Endothelial cell of umbilical vein (primary cell): ENCODE measurements around the gene SDHA. TPM values are rescaled to one million over a fixed set of nuclear protein-coding genes. Genes with fewer than 3 reads are reported as not detected.

ENCODE experiments used
- BruUV-seq: library from RNA; stranded (reverse); fragments of 400-500 nt; replicated peaks from 2 replicates; lab custom pipeline; 2021; lab: Mats Ljungman, UMichigan
- CTCF ChIA-PET: fragments of 300-600, 350-600 bp; sonication (Branson Sonifier 250); formaldehyde crosslinking; loops from one replicate; lab custom pipeline; 2021; ENCODE audit warnings: antibody characterized with exemption, inconsistent platforms; lab: Charles Lee
- POLR2A ChIA-PET: fragments of 300-600, 350-600 bp; sonication (Branson Sonifier 250); formaldehyde crosslinking; loops from one replicate; lab custom pipeline; 2021; ENCODE audit warnings: antibody characterized with exemption, inconsistent platforms; lab: Charles Lee
- DNase-seq: peaks from one replicate; pipeline ENCODE4 v3.0.0-alpha.2; 2011; ENCODE audit warnings: low read depth, low spot score
- FAIRE-seq: peaks from 2 replicates; lab custom pipeline; 2011; peaks lifted over from hg19 to GRCh38; lab: Jason Lieb, UNC
- H2AFZ ChIP-seq: 2 replicates; pipeline ENCODE4 v1.6.0; 2012; ENCODE audit warnings: low read depth, low read length, control low read depth, inconsistent platforms
- H3K27ac ChIP-seq: 2 replicates; pipeline ENCODE4 v1.5.1; 2011; ENCODE audit warnings: low read depth, mild to moderate bottlenecking, control low read depth, low read length, moderate library complexity; ENCODE audit not compliant: insufficient read depth
- H3K27me3 ChIP-seq, 2 experiments: 2 replicates each; pipeline versions ENCODE4 v1.6.0 to v1.6.1; 2011; ENCODE audit warnings: low read length in 2 of 2, mixed read lengths in 1 of 2; ENCODE audit not compliant: control insufficient read depth in 2 of 2, insufficient read depth in 2 of 2
- H3K36me3 ChIP-seq, 2 experiments: 2 replicates in 1 of 2; 3 replicates in 1 of 2; pipeline ENCODE4 v1.5.1; 2011; ENCODE audit warnings: low read length in 2 of 2, mild to moderate bottlenecking in 1 of 2, moderate library complexity in 1 of 2; ENCODE audit not compliant: control insufficient read depth in 2 of 2, insufficient read depth in 2 of 2; ENCODE audit errors: extremely low read depth in 1 of 2
- H3K4me1 ChIP-seq: 3 replicates; pipeline ENCODE4 v1.5.1; 2011; ENCODE audit warnings: mild to moderate bottlenecking, low read length; ENCODE audit not compliant: control insufficient read depth, insufficient read depth; ENCODE audit errors: extremely low read depth
- H3K4me2 ChIP-seq: 2 replicates; pipeline ENCODE4 v1.6.1; 2011; ENCODE audit warnings: low read length, control low read depth, mixed read lengths; ENCODE audit not compliant: insufficient read depth
- H3K4me3 ChIP-seq, 3 experiments: fragments of 200-600 bp in 1 of 3; sonication (generic), shearing (Covaris generic) in 1 of 3; replicated peaks in 1 of 3; 2 replicates each; pipeline ENCODE4 v1.5.1; 2011 to 2016; ENCODE audit warnings: control low read depth in 3 of 3, low read length in 3 of 3, mild to moderate bottlenecking in 2 of 3, inconsistent platforms in 1 of 3, low read depth in 1 of 3, moderate library complexity in 1 of 3; ENCODE audit not compliant: insufficient read depth in 1 of 3
- H3K79me2 ChIP-seq: 2 replicates; pipeline ENCODE4 v1.6.0; 2012; ENCODE audit warnings: low read length, inconsistent platforms; ENCODE audit not compliant: control insufficient read depth, insufficient read depth
- H3K9ac ChIP-seq: replicated peaks from 2 replicates; pipeline ENCODE3; 2011; ENCODE audit warnings: low read length, control low read depth; ENCODE audit not compliant: insufficient read depth; ENCODE audit errors: extremely low read depth
- H3K9me1 ChIP-seq: replicated peaks from 3 replicates; pipeline ENCODE4 v1.6.0; 2011; ENCODE audit warnings: mild to moderate bottlenecking, low read length; ENCODE audit not compliant: control insufficient read depth, insufficient read depth; ENCODE audit errors: extremely low read depth
- H3K9me3 ChIP-seq: replicated peaks from 2 replicates; pipeline ENCODE4 v1.5.1; 2012; ENCODE audit warnings: low read length, inconsistent platforms; ENCODE audit not compliant: control insufficient read depth, insufficient read depth
- H4K20me1 ChIP-seq: replicated peaks from 2 replicates; pipeline ENCODE3; 2011; ENCODE audit warnings: mild to moderate bottlenecking, low read length; ENCODE audit not compliant: control insufficient read depth, insufficient read depth; ENCODE audit errors: extremely low read depth
- EZH2 ChIP-seq: IDR thresholded peaks from 2 replicates; pipeline ENCODE4 v1.6.1; 2012; ENCODE audit warnings: borderline replicate concordance, low read depth, mild to moderate bottlenecking, moderate library complexity, low read length, inconsistent platforms; ENCODE audit not compliant: severe bottlenecking
- FOS ChIP-seq: IDR thresholded peaks from 2 replicates; pipeline ENCODE4 v1.6.1; 2011; ENCODE audit warnings: mild to moderate bottlenecking, low read length, moderate library complexity, borderline replicate concordance; ENCODE audit not compliant: insufficient read depth
- GATA2 ChIP-seq: IDR thresholded peaks from 2 replicates; pipeline ENCODE4 v1.7.0; 2011; ENCODE audit warnings: low read depth, mild to moderate bottlenecking, moderate library complexity, mixed read lengths, low read length; ENCODE audit not compliant: insufficient read length, insufficient read depth
- JUN ChIP-seq: IDR thresholded peaks from 2 replicates; pipeline ENCODE4 v1.6.1; 2011; ENCODE audit warnings: borderline replicate concordance, low read depth; ENCODE audit not compliant: insufficient read length, insufficient read depth
- MYC ChIP-seq: IDR thresholded peaks from one replicate; pipeline ENCODE4 v1.6.1; 2011; ENCODE audit warnings: mild to moderate bottlenecking, low read depth, low read length
- POLR2A ChIP-seq: IDR thresholded peaks from 2 replicates; pipeline ENCODE4 v1.6.1; 2012; ENCODE audit warnings: low read depth, mild to moderate bottlenecking, control low read depth, low read length
- POLR2AphosphoS5 ChIP-seq: IDR thresholded peaks from 2 replicates; pipeline ENCODE4 v1.6.1; 2012; ENCODE audit warnings: low read depth, mild to moderate bottlenecking, control low read depth, low read length, moderate library complexity; ENCODE audit not compliant: insufficient read depth
- dilution Hi-C: fragments of 300-500 bp; cut with MboI; formaldehyde crosslinking; loops from one replicate; pipeline ENCODE4 v1.15.0; 2019; ENCODE audit warnings: low sequenced_read_pairs; ENCODE audit not compliant: extremely low pct_ligation_motif_present
- intact Hi-C: fragments of 100-400 bp; cut with micrococcal nuclease; formaldehyde crosslinking; loops from one replicate; pipeline ENCODE4 v1.10.0; 2022
- polyA plus RNA-seq, 4 experiments: library from polyadenylated mRNA; depleted of rRNA in 3 of 4; stranded (reverse) in 3 of 4; unstranded in 1 of 4; fragments of >200 nt; gene quantifications; 2 replicates each; pipeline versions ENCODE4 v1.2.1 to v1.2.3, GENCODE V29; 2011 to 2012; ENCODE audit warnings: missing spikeins in 1 of 4
- total RNA-seq: library from RNA; stranded (reverse); gene quantifications from 2 replicates; pipeline ENCODE4 v1.2.3, GENCODE V29; 2021
- TF ChIP-seq, protein P1 (sequence below), 2 donors: IDR thresholded peaks; 1 replicate in 1 of 2; 2 replicates in 1 of 2; pipeline ENCODE4 v1.5.1; 2011; ENCODE audit warnings: low read length in 2 of 2, mild to moderate bottlenecking in 2 of 2, moderate library complexity in 2 of 2, control low read depth in 1 of 2, inconsistent platforms in 1 of 2, low read depth in 1 of 2; ENCODE audit not compliant: insufficient read depth in 1 of 2; ENCODE audit errors: extremely low read depth in 1 of 2
- TF ChIP-seq, protein P2 (sequence below): IDR thresholded peaks from 2 replicates; pipeline ENCODE4 v1.6.1; 2011; ENCODE audit not compliant: insufficient read depth, insufficient read length

SDHA gene
- total and polyA plus RNA-seq, 2 donors (not counting 3 experiments of a cell fraction or from before 2014, with no cell fraction given), result 121 to 153 TPM

- POLR2A ChIA-PET, result no interaction called here
Observed at GRCh38 chr5:201672-202071, 16.4 kb upstream of the SDHA start.

More at GRCh38 chr5:201672-202071, 16.4 kb upstream of the SDHA start:
- Histone ChIP-seq H2AFZ (no peak overlapping the region), H3K79me2 (no peaks in the 10 kb centered on the region), H3K9me1 (no peaks in the 10 kb centered on the region), H4K20me1 (no peaks in the 10 kb centered on the region), H3K27me3 (no peaks in the 10 kb centered on the region), H3K4me2 (no peak overlapping the region), H3K4me3 (no peak overlapping the region), H3K9ac (no peak overlapping the region), H3K9me3 (no peaks in the 10 kb centered on the region), H3K27ac (no peak overlapping the region), H3K36me3 (peaks cover 5 to 17% of the 10 kb centered on the region in 2 experiments), H3K4me1 (no peaks in the 10 kb centered on the region)
- DNase-seq, result no peak
- no peak for TF ChIP-seq POLR2A
- no peak for TF ChIP-seq JUN
- no peak for TF ChIP-seq POLR2AphosphoS5
- no peak for TF ChIP-seq MYC
- no peak for TF ChIP-seq FOS
- no peak for TF ChIP-seq GATA2
- TF ChIP-seq, protein P1, sequence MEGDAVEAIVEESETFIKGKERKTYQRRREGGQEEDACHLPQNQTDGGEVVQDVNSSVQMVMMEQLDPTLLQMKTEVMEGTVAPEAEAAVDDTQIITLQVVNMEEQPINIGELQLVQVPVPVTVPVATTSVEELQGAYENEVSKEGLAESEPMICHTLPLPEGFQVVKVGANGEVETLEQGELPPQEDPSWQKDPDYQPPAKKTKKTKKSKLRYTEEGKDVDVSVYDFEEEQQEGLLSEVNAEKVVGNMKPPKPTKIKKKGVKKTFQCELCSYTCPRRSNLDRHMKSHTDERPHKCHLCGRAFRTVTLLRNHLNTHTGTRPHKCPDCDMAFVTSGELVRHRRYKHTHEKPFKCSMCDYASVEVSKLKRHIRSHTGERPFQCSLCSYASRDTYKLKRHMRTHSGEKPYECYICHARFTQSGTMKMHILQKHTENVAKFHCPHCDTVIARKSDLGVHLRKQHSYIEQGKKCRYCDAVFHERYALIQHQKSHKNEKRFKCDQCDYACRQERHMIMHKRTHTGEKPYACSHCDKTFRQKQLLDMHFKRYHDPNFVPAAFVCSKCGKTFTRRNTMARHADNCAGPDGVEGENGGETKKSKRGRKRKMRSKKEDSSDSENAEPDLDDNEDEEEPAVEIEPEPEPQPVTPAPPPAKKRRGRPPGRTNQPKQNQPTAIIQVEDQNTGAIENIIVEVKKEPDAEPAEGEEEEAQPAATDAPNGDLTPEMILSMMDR (IDR thresholded peaks at IDR 0.05; ENCODE audit: extremely low read depth in 1 of 2, insufficient read depth in 1 of 2, low read depth in 1 of 2, low read length in 2 of 2), result no peak
- TF ChIP-seq, protein P2, sequence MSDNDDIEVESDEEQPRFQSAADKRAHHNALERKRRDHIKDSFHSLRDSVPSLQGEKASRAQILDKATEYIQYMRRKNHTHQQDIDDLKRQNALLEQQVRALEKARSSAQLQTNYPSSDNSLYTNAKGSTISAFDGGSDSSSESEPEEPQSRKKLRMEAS, result no peak
- no peak for TF ChIP-seq EZH2
- dilution Hi-C loops, result no loop called here
- intact Hi-C loops, result no loop called here
- no TSS peak for BruUV-seq
- CTCF ChIA-PET, result interaction anchor here (0.7 kb wide), 1 partner anchor 13 kb away, joined by 3 read pairs; no protein-coding TSS in a partner anchor
- no peak for FAIRE-seq
